Gastroesophageal sphincter (tissue), 3 donors: ENCODE data around the gene STIM2.

ENCODE experiments used
- EP300 ChIP-seq: sonication (generic); formaldehyde crosslinking; IDR thresholded peaks from one replicate; pipeline ENCODE4 v1.6.1; 2017; ENCODE audit warnings: antibody characterized with exemption, mild to moderate bottlenecking
- POLR2A ChIP-seq, 2 donors: fragments of 450-650 bp; IDR thresholded peaks; one replicate each; pipeline ENCODE4 v1.6.1; 2017; ENCODE audit warnings: antibody characterized with exemption in 2 of 2, mild to moderate bottlenecking in 2 of 2, moderate library complexity in 1 of 2
- POLR2AphosphoS5 ChIP-seq: sonication (generic); formaldehyde crosslinking; IDR thresholded peaks from one replicate; pipeline ENCODE4 v1.6.1; 2017; ENCODE audit warnings: antibody characterized with exemption
- TF ChIP-seq, protein P1 (sequence below), 4 experiments: fragments of 200-600 bp in 2 of 4; fragments of 450-650 bp in 2 of 4; sonication (generic) in 1 of 4; IDR thresholded peaks; one replicate each; pipeline ENCODE4 v1.5.1; 2017 to 2019; ENCODE audit warnings: antibody characterized with exemption in 4 of 4, mild to moderate bottlenecking in 2 of 4, moderate library complexity in 2 of 4

DNA sequence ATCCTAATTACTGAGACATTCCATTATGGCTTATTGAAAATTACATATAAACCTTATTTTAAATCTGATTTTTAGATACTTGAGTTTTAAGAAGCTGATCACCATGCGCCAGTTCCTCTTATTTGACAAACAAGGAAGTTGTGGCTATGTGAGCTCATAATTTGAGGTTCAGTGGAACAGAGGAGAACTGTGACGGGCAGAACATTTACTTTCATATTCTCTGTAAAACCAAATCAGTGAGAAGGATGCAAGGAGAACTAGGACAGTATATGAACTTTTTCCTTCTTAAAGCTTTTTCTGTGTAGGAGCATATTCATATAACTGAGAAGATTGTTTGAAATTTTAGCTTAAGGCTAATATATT is 25.3 kb downstream of the STIM2 start:
- TF ChIP-seq, protein P1, sequence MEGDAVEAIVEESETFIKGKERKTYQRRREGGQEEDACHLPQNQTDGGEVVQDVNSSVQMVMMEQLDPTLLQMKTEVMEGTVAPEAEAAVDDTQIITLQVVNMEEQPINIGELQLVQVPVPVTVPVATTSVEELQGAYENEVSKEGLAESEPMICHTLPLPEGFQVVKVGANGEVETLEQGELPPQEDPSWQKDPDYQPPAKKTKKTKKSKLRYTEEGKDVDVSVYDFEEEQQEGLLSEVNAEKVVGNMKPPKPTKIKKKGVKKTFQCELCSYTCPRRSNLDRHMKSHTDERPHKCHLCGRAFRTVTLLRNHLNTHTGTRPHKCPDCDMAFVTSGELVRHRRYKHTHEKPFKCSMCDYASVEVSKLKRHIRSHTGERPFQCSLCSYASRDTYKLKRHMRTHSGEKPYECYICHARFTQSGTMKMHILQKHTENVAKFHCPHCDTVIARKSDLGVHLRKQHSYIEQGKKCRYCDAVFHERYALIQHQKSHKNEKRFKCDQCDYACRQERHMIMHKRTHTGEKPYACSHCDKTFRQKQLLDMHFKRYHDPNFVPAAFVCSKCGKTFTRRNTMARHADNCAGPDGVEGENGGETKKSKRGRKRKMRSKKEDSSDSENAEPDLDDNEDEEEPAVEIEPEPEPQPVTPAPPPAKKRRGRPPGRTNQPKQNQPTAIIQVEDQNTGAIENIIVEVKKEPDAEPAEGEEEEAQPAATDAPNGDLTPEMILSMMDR (IDR thresholded peaks at IDR 0.05) = no peak
- no peak for TF ChIP-seq POLR2AphosphoS5
- no peak for TF ChIP-seq POLR2A (IDR thresholded peaks at IDR 0.05)
- no peak for TF ChIP-seq EP300
